Measurements from ENCODE around the gene GPR89A. TPM values are rescaled to one million over a fixed set of nuclear protein-coding genes. Genes with fewer than 3 reads are reported as not detected.

The GPR89A gene
- total RNA-seq, 4 donors from 2014 or later: 24.7 to 52.2 (median 28.7) TPM

DNA sequence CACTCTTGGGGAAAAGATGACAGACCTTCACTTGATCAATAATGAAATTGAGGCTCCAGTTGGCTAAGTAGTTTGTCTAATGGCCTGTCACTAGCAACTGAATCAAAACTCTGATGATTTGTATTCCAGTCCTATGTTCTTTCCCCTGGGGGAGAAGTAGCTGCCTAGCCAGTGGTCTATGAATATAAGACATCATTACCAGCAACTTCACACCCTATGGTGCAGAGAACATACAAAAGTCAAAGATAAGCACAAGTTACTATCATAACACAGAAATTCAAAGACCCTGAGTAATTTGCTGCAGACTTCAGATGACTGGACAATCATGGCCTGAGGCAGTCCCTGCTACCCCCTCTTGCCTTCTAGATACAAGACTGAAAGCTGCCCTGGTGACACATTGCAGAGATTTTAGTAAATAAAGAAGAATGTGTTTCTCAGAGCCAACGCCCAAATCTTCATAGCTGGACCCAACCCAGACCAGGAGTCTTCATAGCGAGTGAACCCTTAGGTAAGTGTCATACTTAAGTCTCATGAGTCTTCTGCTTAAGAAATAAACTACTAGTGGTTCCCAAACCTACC, 98.4 kb downstream of the GPR89A start:
- TF ChIP-seq, protein P1, sequence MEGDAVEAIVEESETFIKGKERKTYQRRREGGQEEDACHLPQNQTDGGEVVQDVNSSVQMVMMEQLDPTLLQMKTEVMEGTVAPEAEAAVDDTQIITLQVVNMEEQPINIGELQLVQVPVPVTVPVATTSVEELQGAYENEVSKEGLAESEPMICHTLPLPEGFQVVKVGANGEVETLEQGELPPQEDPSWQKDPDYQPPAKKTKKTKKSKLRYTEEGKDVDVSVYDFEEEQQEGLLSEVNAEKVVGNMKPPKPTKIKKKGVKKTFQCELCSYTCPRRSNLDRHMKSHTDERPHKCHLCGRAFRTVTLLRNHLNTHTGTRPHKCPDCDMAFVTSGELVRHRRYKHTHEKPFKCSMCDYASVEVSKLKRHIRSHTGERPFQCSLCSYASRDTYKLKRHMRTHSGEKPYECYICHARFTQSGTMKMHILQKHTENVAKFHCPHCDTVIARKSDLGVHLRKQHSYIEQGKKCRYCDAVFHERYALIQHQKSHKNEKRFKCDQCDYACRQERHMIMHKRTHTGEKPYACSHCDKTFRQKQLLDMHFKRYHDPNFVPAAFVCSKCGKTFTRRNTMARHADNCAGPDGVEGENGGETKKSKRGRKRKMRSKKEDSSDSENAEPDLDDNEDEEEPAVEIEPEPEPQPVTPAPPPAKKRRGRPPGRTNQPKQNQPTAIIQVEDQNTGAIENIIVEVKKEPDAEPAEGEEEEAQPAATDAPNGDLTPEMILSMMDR (IDR thresholded peaks at IDR 0.05; ENCODE audit: low read depth): no peak

DNA sequence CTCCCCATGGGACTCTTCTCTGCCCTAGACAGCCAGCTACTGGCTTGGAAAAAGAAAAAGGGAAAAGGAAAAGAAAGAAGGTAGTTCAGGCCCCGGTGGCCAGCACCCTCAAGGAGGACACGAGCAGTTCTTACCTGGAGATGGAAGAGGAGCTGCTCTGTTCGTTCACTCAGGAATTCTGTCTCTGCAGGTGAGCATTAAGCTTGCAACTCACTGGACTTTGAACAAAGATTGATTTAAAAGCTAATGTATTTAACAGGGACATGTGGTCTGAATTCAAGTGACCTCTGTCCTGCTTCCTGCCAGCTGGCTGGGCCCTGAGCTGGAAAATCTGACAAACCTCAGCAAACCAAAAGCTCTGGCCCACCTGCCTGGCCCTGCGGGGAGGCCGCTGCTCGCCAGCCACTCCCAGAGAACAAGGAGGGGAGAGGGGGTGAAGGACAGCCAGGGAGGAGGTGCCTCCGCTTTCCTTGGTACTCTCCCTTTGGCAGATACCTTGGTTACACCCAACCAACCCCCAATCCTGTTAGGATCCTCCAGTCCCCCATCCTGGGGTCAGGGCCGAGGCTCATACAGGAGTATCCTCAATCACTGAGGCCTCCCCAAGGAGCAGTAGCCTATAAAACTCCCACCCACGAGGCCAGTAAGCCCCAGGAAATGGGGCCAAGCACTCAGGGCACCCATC, 99.5 kb downstream of the GPR89A start, which contains the start of gene PDZK1:
TSS of gene PDZK1 (minus strand) at position 186 of the 685 bp plus-strand sequence. CDS start 19,347 bp downstream, outside the sequence.
- TF ChIP-seq, protein P1 (IDR thresholded peaks at IDR 0.05; ENCODE audit: low read depth): no peak

DNA sequence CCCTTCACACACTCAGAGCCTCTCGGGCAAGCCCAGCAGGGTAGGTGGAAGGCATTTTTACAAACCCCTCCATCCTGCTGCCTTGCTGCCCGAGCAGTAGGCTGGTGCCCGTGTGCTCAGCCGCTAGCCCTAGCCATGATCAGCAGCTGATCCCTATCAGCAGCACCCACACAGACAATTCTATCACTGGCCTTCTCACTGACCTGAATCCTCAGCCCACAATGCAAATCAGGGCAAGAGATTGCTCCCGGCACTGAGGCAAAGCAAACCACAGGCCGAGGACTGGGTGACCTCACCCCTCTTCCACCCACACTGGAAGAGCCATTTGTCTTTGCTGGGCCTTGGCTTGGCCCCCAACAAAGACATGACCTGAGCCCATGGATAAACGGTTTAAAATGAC, 100.3 kb downstream of the GPR89A start:
- TF ChIP-seq, protein P1 (IDR thresholded peaks at IDR 0.05; ENCODE audit: low read depth): no peak

DNA sequence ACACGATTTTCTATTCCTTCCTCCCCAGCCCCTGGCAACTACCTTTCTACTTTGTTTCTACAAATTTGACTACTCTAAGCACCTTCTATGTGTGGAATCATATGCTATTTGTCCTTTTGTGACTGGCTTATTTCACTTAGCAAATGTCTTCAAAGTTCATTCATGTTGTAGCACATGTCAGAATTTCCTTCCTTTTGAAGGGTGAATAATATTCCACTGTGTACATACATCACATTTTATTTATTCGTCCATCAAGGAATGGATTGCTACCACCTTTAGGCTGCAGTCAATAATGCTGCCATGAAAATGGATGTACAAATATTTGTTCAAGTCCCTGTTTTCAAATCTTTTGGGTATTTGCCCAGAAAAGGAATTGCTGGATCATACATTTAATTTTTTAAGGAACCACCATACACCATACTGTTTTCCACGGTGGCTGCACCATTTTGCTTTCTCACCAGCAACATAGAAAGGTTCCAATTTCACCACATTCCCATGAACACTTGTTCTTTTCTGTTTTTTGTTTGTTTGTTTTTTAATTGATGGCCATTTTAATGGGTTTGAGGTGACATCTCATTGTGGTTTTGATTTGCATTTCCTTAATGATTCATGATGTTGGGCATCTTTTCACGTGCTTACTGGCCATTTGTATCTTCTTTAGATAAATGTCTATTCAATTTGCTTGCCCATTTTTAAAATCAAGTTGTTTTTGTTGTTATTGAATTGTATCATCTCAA, 102.7 kb downstream of the GPR89A start:
- TF ChIP-seq, protein P1 (IDR thresholded peaks at IDR 0.05; ENCODE audit: low read depth): no peak

DNA sequence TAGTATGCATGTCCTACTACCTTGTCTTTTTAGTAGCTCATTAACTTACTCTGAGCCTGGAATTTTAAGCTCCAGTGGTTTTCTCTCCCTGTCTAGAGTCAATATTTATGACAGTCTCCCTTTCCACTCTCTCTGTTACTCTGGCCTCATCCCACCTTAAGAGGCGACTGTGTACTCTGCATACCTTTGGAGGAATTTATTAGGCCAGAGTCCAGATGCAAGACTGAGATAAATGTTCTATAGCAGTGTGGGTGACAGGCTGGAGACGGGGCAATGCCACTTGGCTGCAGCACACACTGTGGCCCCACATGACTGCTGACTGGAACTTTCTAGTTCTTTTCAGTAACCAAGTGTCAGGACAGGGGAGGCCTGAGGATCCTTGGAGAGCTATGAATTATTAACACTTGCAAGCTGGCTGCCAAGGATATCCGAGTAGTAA, 103.4 kb downstream of the GPR89A start:
- TF ChIP-seq, protein P1 (IDR thresholded peaks at IDR 0.05; ENCODE audit: low read depth): no peak

DNA sequence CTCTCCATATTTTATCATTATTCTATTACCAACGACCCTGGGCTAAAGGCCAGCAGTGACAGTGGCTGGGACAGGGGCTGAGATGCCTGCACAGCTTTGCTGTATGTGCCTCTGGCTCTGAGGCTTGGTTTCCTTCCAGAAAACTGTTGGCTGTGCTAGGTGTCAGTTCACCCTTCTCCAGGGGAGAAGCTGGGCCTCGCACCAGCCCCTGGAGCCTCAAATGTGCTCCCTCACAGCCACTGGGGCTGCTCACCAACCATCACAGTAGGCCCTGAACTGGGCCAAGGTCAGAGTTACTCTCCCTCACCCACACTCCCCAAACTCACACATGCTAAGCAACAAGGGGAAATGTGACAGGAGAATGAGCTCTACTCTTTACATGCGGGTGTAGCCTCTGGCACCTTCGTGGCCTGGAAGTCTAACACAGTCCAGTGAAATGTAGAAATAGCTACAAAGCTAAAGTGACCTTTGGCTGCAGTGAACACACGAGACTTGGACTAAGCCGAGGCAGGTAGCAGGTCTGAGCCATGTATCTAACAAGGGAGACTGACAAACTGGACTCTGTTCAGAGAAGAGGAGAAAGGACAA, 106.8 kb downstream of the GPR89A start:
- TF ChIP-seq, protein P1 (IDR thresholded peaks at IDR 0.05; ENCODE audit: low read depth): no peak

Measured in subcutaneous adipose tissue (tissue), 4 donors.